ENCODE results near the gene AMDHD2. TPM values are rescaled to one million over a fixed set of nuclear protein-coding genes. Genes with fewer than 3 reads are reported as not detected.

AMDHD2 gene
- 46.4 and 53.1 TPM in 2 replicates for total RNA-seq

DNA sequence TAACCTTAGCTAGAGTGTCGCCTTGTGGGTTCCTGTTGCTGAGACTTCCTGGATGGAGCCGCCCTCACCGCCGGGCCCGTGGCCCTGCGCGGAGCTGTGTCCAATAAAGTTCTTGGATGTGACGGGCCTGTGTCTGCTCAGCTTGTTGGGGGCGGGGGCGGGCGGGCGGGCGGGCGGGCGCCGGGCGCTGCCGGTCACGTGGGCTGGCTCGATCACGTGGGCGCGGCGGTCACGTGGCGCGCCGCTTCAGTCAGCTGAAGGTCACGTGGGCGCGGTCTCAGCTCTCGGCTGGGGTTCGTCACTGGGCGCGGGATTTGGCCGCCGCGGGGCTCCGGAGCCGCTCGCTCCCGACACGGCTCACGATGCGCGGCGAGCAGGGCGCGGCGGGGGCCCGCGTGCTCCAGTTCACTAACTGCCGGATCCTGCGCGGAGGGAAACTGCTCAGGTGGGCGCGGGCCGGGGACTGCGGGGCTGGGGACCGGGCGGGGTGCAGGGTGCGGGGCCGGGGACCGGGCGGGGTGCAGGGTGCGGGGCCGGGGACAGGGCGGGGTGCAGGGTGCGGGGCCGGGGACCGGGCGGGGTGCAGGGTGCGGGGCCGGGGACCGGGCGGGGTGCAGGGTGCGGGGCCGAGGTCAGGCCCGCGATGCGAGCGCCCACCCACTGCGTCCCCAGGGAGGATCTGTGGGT, at the start of gene AMDHD2:
TSS of gene AMDHD2 (plus strand) at position 275 of the 687 bp plus-strand sequence. CDS start at position 363, 88 bp downstream.

GRCh38 chr16:2471016-2471652, 49.0 kb upstream of the AMDHD2 start, which contains the start of gene NTN3:
NTN3 (plus strand) TSS chr16:2471297; CDS start chr16:2471702, 405 bp downstream.

GRCh38 chr16:2474877-2475412, 45.2 kb upstream of the AMDHD2 start, which contains the start of gene TBC1D24:
TBC1D24 (plus strand) TSS chr16:2475127; CDS start chr16:2496149, 21,022 bp downstream.

DNA sequence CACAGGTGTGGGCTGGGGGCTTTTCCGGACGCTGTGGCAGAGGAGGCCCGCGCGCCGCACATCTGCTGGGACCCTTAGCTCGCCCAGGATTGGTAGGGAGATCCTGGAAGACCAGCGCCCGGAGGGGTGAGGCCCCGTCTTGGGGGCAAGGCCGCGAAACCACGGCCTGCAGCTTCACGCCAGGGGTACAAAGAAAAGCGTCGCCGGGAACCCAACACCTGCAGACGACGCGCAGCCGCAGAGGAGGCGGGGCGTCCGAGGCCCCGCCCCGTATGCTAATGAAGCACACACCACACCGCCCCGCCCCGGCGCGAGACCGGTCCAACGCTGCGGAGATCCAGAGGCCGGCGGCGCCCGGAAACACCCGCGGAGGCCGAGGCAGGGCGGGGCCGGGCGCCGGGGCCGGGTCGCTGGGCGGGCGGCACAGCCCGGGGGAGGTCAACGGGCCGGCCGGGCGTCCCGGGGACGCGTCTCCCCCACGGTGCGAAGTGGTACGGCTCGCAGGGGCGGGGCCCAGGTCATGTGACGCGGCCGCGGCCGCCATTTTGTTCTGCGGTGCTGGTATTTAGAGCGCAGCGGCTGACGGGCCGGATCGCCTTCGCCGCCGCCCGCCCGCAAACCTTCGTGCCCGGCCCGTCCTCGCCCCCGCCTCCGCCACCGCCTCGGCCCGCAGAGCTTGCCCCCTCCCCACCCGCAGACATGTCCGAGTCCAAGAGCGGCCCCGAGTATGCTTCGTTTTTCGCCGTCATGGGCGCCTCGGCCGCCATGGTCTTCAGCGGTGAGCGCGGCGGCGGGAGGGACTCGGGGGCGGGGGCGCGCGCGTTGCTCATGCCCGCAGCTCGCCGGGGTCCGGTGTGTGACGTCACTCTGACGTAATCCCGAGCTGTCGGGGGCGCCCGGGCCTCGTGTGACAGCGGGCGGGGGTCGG, 6.5 kb upstream of the AMDHD2 start, which contains the start of gene ATP6V0C:
TSS of gene ATP6V0C (plus strand) at position 548 of the 928 bp plus-strand sequence. CDS start at position 700, 152 bp downstream.

GRCh38 chr16:2531371-2531695, 11.2 kb downstream of the AMDHD2 start, which contains the start of gene CEMP1:
CEMP1 (minus strand) TSS chr16:2531408; CDS start chr16:2531073, 335 bp downstream.

GRCh38 chr16:2537451-2538379, 17.5 kb downstream of the AMDHD2 start, which contains the start of gene PDPK1:
PDPK1 (plus strand) TSS chr16:2538021; CDS start chr16:2538113, 92 bp downstream.

Small RNA genes within 50 kb of the gene (small RNA-seq; reads per million reads assigned to genes)
- not detected for gene AC093525.1
- not detected for gene MIR3178

Other genes with a start within 250 kb of the AMDHD2 start
- gene ABCA3, start 179.6 kb upstream of the AMDHD2 start, total RNA-seq: 33.9 and 35.9 TPM in 2 replicates
- 25.2 and 44.2 TPM in 2 replicates for gene CCNF, start 90.9 kb upstream of the AMDHD2 start, total RNA-seq
- gene TEDC2, start 60.3 kb upstream of the AMDHD2 start, total RNA-seq: 9.2 and 10.1 TPM in 2 replicates
- gene NTN3, start 49.1 kb upstream of the AMDHD2 start, total RNA-seq: under 0.01 TPM in 1 of 2 replicates, not detected in the other
- 19.9 and 20.3 TPM in 2 replicates for gene TBC1D24, start 45.2 kb upstream of the AMDHD2 start, total RNA-seq
- gene ATP6V0C, start 6.4 kb upstream of the AMDHD2 start, total RNA-seq: 45.9 and 48.7 TPM in 2 replicates
- gene CEMP1, start 11.0 kb downstream of the AMDHD2 start, total RNA-seq: not detected in 2 replicates
- 25.8 and 30.7 TPM in 2 replicates for gene PDPK1, start 17.6 kb downstream of the AMDHD2 start, total RNA-seq
- 25.8 and 28.4 TPM in 2 replicates for gene KCTD5, start 162.2 kb downstream of the AMDHD2 start, total RNA-seq
- gene PRSS27, start 199.9 kb downstream of the AMDHD2 start, total RNA-seq: under 0.01 and 1.1 TPM in 2 replicates
- 90.4 and 114 TPM in 2 replicates for gene SRRM2, start 232.3 kb downstream of the AMDHD2 start, total RNA-seq

Data from vein endothelial cell (primary cell).